Measurements from ENCODE around the gene KRT5.
"Not testable (repeated sequence)": the region's sequence is repeated elsewhere in the genome, so short reads cannot be mapped to it uniquely, and the experiment has no call there.

The KRT5 gene

DNA sequence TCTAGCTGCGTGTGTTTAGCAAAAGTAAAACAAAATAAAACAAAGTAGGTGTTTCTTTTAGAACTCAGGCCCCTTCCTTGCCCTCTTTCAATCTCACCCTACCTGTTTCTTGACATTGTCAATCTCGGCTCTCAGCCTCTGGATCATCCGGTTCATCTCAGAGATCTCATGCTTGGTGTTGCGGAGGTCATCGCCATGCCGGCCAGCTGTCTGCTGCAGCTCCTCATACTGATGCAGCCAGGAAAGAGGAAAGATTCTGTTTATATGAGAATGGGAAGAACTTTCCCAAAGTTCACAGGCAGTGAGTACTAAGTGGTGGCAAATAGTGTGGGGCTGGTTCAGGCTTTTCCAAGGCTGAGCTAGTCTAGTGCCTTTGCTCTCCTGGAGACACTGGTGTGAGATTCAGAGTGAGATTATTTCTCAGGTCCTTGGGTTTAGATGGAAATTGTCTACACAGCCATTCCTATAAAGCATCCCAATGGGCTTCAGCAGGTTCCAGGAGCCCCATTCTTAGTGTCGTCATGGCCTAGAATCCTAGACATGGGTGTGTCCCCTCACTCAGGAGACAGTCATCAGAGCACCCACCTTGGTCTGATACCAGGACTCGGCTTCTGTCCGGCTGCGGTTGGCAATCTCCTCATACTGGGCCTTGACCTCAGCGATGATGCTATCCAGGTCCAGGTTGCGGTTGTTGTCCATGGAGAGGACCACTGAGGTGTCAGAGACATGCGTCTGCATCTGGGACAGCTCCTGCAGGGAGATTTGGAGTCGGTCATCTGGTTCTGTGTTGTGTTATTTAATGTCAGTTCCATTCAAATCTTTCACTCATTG is 3.0 kb downstream of the KRT5 start:
- Mint-ChIP-seq H3K27ac (no peak overlapping the region), H3K9me3 (no peaks in the 10 kb centered on the region), H3K4me3 (no peak overlapping the region), H3K36me3 (no peaks in the 10 kb centered on the region), H3K4me1 (peaks cover 6% of the 10 kb centered on the region)
- DNase-seq (ENCODE audit: low spot score in 2 of 2), result peak in 1 of 2 donors; percentile 7
- no peak for ATAC-seq

DNA sequence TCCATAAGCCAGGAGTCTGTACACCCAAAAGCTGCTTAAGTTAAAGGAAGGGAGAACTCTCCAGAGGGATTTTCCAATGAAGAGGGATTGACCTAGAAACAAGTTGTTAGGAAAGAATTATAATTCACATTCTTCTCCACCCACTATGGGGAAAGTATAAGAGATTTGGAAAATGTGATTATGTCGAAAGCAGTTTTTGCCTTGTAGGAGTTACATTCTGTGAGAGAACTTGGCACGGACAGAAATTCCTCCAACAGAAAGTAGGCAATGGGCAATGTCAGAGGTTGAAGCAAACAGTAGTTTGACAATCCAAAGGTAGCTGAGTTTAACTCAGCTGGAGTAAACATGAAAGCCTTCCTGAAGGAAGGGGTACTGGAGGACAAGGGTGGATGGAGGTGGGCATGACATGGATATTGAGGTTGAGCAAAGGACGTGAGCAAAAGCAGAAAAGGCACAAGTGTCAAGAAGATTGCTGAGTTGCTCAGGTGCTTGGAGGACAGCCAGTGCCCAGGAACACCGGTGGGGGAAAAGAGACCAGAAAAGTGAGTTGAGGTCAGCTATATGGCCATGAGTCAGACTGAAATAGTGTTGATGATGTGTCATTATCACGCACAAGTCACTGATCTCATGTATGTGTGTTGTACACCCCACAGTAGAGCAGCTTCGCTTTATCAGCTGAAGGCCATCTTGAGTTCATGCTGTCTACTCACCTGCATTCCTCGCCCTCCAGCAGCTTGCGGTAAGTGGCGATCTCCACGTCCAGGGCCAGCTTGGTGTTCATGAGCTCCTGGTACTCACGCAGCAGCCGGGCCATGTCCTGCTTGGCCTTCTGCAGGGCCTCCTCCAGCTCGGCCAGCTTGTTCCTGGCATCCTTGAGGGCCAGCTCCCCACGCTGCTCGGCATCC is 4.0 kb downstream of the KRT5 start:
- H3K36me3 Mint-ChIP-seq, result no peaks in the 10 kb centered on the region

DNA sequence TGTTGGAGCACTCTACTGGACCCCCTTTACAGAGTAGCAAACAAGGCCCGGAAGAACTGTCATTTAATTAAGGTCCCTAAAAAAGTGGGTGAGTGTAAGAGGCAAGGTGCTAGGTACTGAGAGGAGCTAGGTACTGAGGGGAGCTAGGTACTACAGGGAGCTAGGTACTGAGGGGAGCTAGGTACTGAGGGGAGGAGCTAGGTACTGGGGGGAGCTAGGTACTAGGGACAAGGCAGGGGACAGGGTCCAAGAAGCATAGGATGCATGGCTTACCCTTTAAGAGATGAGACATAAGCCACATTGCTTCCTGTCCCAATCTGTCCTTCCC is 4.9 kb downstream of the KRT5 start:
- Mint-ChIP-seq H3K36me3 (no peaks in the 10 kb centered on the region), H3K4me1 (no peaks in the 10 kb centered on the region), H3K4me3 (no peak overlapping the region), H3K27ac (no peak overlapping the region), H3K9me3 (peaks cover 5% of the 10 kb centered on the region)
- peak in 1 of 2 donors; percentile 26 for DNase-seq (ENCODE audit: low spot score in 2 of 2)
- no peak for ATAC-seq

More for the DNA sequence above, 4.0 kb downstream of the KRT5 start:
- H3K9me3 Mint-ChIP-seq, result peaks cover 4% of the 10 kb centered on the region
- H3K27ac Mint-ChIP-seq, result no peak overlapping the region
- DNase-seq (ENCODE audit: low spot score in 2 of 2), result peak in 1 of 2 donors; percentile 38
- ATAC-seq, result peak; percentile 21
- H3K4me1 Mint-ChIP-seq, result no peaks in the 10 kb centered on the region
- H3K4me3 Mint-ChIP-seq, result no peak overlapping the region

DNA sequence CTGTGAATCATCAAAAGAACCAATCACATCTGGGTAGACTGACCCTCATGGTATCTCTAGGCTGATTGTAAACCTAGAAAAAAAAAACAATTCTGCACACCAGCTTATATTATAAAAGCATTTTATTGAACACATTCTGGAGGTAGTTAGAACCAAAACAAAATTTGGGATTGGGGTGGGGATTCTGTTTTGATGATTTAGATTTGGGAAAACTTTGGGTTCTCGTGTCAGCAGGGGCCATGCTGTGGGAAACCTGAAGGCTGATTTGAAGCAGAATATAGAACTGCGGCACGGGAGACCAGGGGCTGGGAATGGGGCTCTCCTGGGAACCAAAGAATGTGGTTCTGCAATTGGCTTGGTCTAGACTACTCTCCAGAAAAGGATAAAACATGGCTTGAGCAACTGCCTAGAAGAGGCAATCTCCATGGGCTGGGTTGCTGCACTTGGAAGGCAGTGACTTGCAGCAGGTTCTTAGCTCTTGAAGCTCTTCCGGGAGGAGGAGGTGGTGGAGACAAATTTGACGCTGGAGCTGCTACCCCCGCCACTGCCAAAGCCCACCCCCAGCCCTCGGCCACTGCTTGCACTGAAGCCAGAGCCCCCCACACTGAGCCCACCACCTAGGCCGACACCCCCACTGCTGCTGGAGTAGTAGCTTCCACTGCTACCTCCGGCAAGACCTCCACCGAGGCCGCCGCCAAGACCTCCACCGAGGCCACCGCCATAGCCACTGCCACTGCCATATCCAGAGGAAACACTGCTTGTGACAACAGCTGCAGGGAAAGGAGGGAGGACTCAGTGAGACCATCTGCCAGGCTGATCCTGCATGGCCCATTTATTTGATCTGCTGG is 5.5 kb downstream of the KRT5 start:
- no peaks in the 10 kb centered on the region for H3K4me1 Mint-ChIP-seq
- H3K36me3 Mint-ChIP-seq, result no peaks in the 10 kb centered on the region
- H3K4me3 Mint-ChIP-seq, result no peak overlapping the region
- H3K27ac Mint-ChIP-seq, result no peak overlapping the region
- ATAC-seq, result no peak
- peaks cover 5% of the 10 kb centered on the region for H3K9me3 Mint-ChIP-seq
- DNase-seq (ENCODE audit: low spot score in 2 of 2), result peak in 1 of 2 donors; percentile 8

DNA sequence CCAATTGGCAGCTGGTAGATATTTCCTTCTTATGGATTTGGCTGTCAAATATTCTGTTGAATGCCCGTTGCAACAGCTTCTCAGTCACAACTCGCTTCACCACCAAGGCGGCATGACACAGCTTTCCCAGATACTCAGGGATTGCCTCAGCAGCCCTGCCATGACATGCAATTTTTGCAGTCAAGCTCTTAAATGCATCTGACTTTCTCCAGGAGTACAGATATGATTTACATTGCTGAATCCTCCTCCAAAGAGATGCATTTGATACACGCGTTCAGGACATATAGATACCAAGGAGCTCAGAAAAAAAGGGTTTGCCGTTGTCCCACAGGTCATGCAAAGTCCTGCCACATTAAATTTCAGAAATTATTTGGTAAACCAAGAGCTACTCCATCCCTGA is 6.5 kb downstream of the KRT5 start:
- peaks cover 5% of the 10 kb centered on the region for H3K9me3 Mint-ChIP-seq
- H3K27ac Mint-ChIP-seq, result no peak overlapping the region
- H3K4me3 Mint-ChIP-seq, result no peak overlapping the region
- no peaks in the 10 kb centered on the region for H3K36me3 Mint-ChIP-seq
- ATAC-seq, result no peak
- H3K4me1 Mint-ChIP-seq, result no peaks in the 10 kb centered on the region
- DNase-seq (ENCODE audit: low spot score in 2 of 2), result peak in 1 of 2 donors; percentile 4

DNA sequence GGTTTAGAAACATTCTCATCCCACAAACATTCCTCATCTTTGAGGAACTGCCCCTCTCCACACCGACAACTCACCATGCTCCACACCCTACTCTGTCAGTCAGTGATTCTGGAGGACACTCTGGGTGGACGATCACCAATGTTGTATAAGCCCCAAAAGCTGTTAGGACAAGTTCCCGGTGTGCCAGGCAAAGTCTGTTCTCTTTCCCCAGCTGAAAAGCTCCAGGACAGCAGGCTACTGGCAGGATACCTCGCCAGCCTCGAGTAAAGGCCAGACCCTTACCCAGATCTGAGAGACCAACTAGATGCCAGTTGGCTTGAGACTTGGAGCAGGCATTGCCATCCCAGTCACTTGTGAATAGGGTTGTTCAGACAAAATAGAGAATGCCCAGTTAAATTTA is 12.0 kb downstream of the KRT5 start:
- Mint-ChIP-seq H3K27ac (no peak overlapping the region), H3K9me3 (peaks cover 5% of the 10 kb centered on the region), H3K4me1 (no peaks in the 10 kb centered on the region), H3K36me3 (no peaks in the 10 kb centered on the region), H3K4me3 (no peak overlapping the region)
- no peak for ATAC-seq
- peak in 1 of 2 donors; percentile 29 for DNase-seq (ENCODE audit: low spot score in 2 of 2)

DNA sequence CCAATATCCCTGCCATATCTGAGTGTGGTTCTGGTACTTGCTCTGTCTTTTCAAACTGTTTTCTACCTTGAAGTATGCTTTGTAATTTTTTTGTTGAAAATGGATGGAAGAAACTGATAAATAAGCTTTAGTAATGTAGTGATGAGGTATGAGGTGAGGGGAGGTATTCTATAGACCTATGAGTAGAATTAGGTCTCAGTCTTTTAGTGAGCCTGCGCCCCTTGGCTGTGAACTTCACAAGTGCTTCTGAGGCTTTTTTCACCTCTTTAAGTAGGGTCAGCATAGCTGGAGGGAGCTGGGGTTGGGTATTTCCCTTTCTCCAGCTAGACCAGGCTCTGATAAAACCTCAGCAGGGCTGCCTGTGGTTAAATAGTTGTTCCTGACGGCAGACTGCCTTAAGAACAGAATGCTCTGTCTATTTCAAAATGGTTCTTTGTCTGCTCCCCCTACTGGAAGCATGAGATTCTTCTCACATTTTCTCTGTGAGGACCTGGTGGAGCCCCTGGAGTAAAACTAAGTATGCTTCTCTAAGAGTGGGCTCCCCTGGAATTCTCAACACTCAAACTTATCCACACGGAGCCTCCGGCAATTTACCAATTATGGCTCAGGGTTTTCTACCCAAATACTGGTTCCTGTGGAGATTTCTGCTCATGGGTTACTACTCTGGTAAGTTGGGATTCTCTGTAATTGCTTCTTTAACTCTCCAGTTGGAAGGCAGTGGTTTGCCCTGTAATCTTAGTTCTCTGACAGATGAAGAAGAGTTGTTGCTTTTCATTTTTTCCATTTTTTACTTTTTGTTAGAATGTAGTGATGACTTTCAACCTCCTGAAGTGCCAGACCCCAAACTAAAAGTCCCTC is 13.1 kb downstream of the KRT5 start:
- Mint-ChIP-seq H3K4me3 (no peak overlapping the region), H3K27ac (no peak overlapping the region), H3K4me1 (no peaks in the 10 kb centered on the region), H3K9me3 (peaks cover 5% of the 10 kb centered on the region), H3K36me3 (no peaks in the 10 kb centered on the region)
- ATAC-seq, result peak; percentile 37
- DNase-seq (ENCODE audit: low spot score in 2 of 2), result no peak

DNA sequence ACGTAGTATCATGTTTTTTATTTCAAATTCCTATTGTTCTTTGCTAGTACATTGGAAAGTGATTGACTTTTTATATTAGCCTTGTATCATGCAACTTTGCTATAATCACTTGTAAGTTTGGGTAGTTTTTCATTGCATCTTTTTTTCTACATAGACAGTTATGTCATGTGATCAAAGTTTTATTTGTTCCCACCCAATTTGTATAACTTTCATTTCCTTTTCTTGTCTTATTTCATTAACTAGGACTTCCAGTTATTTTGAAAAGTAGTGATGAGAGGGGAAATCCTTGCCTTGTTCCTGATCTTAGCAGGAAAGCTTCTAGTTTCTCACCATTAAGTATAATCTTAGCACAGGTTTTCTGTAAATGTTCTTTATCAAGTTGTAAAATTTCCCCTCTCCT is 17.3 kb downstream of the KRT5 start:
- DNase-seq (ENCODE audit: low spot score in 2 of 2) (no peak), ATAC-seq (no peak)
- H3K9me3 Mint-ChIP-seq, result no peaks in the 10 kb centered on the region
- no peak overlapping the region for H3K27ac Mint-ChIP-seq
- H3K4me3 Mint-ChIP-seq, result no peak overlapping the region
- H3K4me1 Mint-ChIP-seq, result no peaks in the 10 kb centered on the region
- no peaks in the 10 kb centered on the region for H3K36me3 Mint-ChIP-seq

DNA sequence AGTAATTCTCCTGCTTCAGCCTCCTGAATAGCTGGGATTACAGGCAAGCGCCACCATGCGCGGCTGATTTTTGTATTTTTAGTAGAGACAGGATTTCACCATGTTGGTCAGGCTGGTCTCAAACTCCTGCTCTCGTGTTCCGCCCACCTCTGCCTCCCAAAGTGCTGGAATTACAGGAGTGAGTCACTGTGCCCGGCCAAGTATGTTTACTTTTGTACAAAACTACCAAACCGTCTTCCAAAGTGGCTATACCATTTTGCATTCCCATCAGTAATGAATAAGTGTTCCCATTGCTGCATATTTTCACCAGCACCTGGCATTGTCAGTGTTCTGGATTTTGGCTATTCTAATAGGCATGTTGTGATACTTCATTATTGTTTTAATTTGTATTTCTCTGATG is 18.7 kb downstream of the KRT5 start:
- Mint-ChIP-seq H3K9me3 (no peaks in the 10 kb centered on the region), H3K4me3 (no peak overlapping the region), H3K4me1 (no peaks in the 10 kb centered on the region), H3K27ac (no peak overlapping the region), H3K36me3 (no peaks in the 10 kb centered on the region)
- no peak for DNase-seq (ENCODE audit: low spot score in 2 of 2)
- ATAC-seq, result no peak

DNA sequence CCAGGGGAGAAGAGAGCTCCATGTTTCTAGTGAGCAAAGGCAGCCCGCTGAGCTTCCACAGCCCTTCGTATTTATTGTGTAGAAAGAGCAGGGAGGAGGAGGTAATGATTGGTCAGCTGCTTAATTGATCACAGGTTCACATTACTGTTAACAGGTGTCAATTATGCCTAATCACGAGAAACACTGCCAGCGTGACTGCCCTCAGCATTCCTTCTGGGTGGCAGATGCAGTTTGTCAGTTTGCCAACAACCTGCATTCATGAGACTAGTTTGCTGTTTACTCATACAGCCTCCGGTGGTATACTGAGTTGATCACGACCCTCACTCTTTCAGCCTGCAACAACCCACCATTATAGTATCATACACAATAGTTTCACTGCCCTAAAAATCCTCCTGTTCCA is 19.6 kb downstream of the KRT5 start:
- ATAC-seq; H3K4me3 Mint-ChIP-seq; H3K27ac Mint-ChIP-seq; DNase-seq (ENCODE audit: low spot score in 2 of 2); H3K4me1 Mint-ChIP-seq; H3K9me3 Mint-ChIP-seq; H3K36me3 Mint-ChIP-seq: not testable (repeated sequence)

DNA sequence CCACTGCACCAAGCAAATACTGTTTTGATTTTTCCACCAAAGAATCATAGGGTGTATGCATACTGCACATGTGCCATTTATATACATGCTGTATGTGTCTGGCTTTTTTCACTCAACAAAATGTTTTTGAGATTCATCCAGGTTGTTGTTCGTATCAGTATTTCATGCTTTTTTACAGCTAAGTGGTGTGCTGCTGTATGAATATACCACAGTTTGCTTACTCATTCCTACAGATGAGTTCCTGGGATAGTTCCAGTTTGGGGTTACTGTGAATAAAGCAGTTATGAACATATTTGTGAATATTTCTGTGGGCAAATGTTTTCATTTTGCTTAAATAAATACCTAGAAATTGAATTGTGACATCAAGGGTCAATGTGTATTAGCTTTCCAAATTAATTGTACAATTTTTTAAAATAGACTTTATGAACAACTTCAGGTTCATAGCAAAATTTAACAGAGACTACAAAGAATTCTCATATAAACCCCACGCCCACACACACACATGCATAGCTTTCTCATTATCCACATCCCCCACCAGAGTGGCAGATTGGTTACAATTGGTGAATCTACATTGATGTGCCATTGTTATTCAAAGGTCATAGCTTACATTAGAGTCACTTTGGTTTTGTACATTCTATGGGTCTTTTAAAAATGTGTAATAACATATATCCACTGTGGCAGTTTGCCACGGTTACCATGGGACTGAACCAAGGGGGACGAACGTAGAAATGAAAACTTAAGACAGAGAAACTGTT is 20.2 kb downstream of the KRT5 start:
- DNase-seq (ENCODE audit: low spot score in 2 of 2), result no peak

DNA sequence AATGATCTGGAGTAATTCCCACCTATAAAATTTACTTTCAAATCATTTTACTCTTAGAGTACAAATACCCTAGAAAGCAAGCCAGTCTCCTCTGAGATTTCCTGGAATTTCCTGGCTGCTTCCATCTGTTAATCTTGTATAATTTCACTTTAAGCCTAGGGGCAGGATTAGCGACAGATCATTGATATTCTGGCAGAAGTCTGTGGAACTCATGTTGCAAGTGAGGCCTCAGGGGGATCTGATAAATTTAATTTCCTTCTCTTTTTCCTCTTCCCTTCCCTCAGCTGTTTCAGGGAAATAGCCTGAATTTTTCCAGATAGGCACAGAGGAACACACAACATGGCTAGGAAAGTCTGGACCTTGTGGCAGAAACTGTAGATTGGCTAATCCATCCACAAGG is 21.2 kb downstream of the KRT5 start:
- no peak overlapping the region for H3K4me3 Mint-ChIP-seq

More for the DNA sequence above, 20.2 kb downstream of the KRT5 start:
- H3K36me3 Mint-ChIP-seq, result no peaks in the 10 kb centered on the region
- H3K4me3 Mint-ChIP-seq, result no peak overlapping the region
- no peak for ATAC-seq
- H3K27ac Mint-ChIP-seq, result no peak overlapping the region
- no peaks in the 10 kb centered on the region for H3K9me3 Mint-ChIP-seq
- H3K4me1 Mint-ChIP-seq, result peaks cover 5% of the 10 kb centered on the region

DNA sequence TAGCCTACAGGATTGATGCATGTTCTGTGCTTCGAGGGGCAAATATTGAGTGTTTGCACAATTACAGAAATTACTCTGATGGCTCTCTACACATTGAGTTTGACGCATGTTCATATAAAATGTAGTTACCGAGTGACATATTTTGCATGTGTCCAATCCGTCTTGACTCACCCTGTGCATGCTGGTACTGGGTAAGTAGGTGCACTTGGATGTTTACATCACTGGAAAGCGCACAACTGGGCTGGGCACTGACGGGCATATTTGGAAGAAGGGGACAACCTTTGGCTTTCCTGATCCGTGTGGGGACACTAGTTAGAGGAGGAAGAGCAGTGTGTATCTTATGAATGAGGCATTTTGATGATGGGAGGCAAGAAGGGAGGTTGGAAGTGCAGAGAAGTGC is 22.2 kb downstream of the KRT5 start:
- H3K27ac Mint-ChIP-seq, result no peak overlapping the region
- H3K4me1 Mint-ChIP-seq, result peaks cover 5% of the 10 kb centered on the region
- DNase-seq (ENCODE audit: low spot score in 2 of 2) (no peak), ATAC-seq (no peak)
- H3K4me3 Mint-ChIP-seq, result no peak overlapping the region
- H3K36me3 Mint-ChIP-seq, result no peaks in the 10 kb centered on the region
- H3K9me3 Mint-ChIP-seq, result no peaks in the 10 kb centered on the region

More for the DNA sequence above, 21.2 kb downstream of the KRT5 start:
- Mint-ChIP-seq H3K27ac (no peak overlapping the region), H3K36me3 (no peaks in the 10 kb centered on the region), H3K9me3 (no peaks in the 10 kb centered on the region), H3K4me1 (peaks cover 5% of the 10 kb centered on the region)
- ATAC-seq, result no peak
- DNase-seq (ENCODE audit: low spot score in 2 of 2), result no peak

DNA sequence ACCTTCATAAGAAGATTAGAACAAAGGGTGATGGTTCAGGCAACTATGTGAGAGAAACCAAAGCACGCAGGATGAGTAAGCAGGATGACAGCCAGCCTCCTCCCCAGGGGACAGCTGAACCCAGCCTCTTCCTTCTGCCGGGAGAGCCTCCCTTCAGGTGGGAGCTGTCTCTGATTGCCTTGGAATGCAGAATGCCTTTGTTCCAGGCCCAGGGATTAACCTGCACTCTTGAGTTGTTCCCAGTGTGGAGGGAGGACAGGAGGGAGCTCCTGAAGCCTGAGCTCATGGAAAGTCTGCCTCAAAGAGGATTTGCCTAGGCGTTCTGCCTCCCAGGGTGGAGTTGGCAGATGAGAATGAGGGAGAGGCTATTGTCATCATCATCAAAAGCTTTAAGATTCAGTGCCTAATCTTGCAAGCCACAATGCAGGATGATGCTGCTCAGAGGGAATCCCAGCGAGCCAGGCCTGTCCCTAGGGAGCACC is 23.6 kb downstream of the KRT5 start:
- Mint-ChIP-seq H3K9me3 (no peaks in the 10 kb centered on the region), H3K27ac (no peak overlapping the region), H3K36me3 (no peaks in the 10 kb centered on the region), H3K4me1 (peaks cover 5% of the 10 kb centered on the region), H3K4me3 (no peak overlapping the region)
- DNase-seq (ENCODE audit: low spot score in 2 of 2) (no peak), ATAC-seq (no peak)
